Kidney (tissue), 14 donors: ENCODE data around the gene VTI1A. TPM values are rescaled to one million over a fixed set of nuclear protein-coding genes. Genes with fewer than 3 reads are reported as not detected.

Experiments used
- DNase-seq, 5 donors: peaks; one replicate each; pipeline ENCODE4 v3.0.0-alpha.2; 2013 to 2020
- FAIRE-seq: peaks from 2 replicates; lab custom pipeline; 2012; peaks lifted over from hg19 to GRCh38; lab: Jason Lieb, UNC
- H3K27ac ChIP-seq, 2 donors: one replicate each; pipeline ENCODE4 v1.7.0; 2013; ENCODE audit warnings: low read depth in 2 of 2, low read length in 2 of 2, inconsistent platforms in 1 of 2
- H3K27me3 ChIP-seq: one replicate; pipeline ENCODE4 v1.7.1; 2013; ENCODE audit warnings: low read length, inconsistent platforms; ENCODE audit not compliant: control insufficient read depth, insufficient read depth
- H3K36me3 ChIP-seq, 3 donors: one replicate each; pipeline versions ENCODE4 v1.7.0 to v1.7.1; 2013; ENCODE audit warnings: low read length in 3 of 3, control low read depth in 1 of 3, inconsistent platforms in 1 of 3; ENCODE audit not compliant: insufficient read depth in 3 of 3, control insufficient read depth in 2 of 3
- H3K4me1 ChIP-seq, 3 donors: one replicate each; pipeline versions ENCODE4 v1.7.0 to v1.7.1; 2013; ENCODE audit warnings: low read length in 3 of 3, inconsistent platforms in 1 of 3, low read depth in 1 of 3; ENCODE audit not compliant: control insufficient read depth in 2 of 3, insufficient read depth in 2 of 3
- H3K4me3 ChIP-seq, 3 donors: one replicate each; pipeline versions ENCODE4 v1.7.0 to v1.8.1; 2013; ENCODE audit warnings: low read length in 3 of 3, control low read depth in 1 of 3, inconsistent platforms in 1 of 3
- H3K9ac ChIP-seq, 3 donors: one replicate each; pipeline versions ENCODE4 v1.7.0 to v1.7.1; 2013; ENCODE audit warnings: low read length in 3 of 3, control low read depth in 1 of 3, inconsistent platforms in 1 of 3
- H3K9me3 ChIP-seq, 3 donors: one replicate each; pipeline versions ENCODE4 v1.7.0 to v1.7.1; 2013; ENCODE audit warnings: low read length in 3 of 3, control low read depth in 1 of 3, inconsistent platforms in 1 of 3; ENCODE audit not compliant: control insufficient read depth in 2 of 3, insufficient read depth in 1 of 3
- intact Hi-C: fragments of 100-400 bp; cut with DNase I; formaldehyde crosslinking; loops from one replicate; pipeline ENCODE4 v1.11.1; 2022
- polyA plus RNA-seq: library from polyadenylated mRNA; stranded (reverse); fragments of 350-450 nt; fragmentation: Illumina TruSeq; extraction: RNeasy Lipid Tissue Mini Kit (QIAGEN cat#74804); gene quantifications from one replicate; pipeline ENCODE4 v1.2.3, GENCODE V29; 2014; ENCODE audit warnings: low read depth, low replicate concordance; ENCODE audit not compliant: insufficient read depth
- total RNA-seq: library from RNA; stranded (reverse); fragmentation: NEBNext Ultra II Directional; extraction: Animal tissue kit (Norgen Biotek cat#: 25700); gene quantifications from one replicate; pipeline ENCODE4 v1.2.1, GENCODE V29; 2021
- TF ChIP-seq, protein P1 (sequence below): IDR thresholded peaks from 3 replicates; pipeline ENCODE4 v1.5.1; 2012; ENCODE audit warnings: mild to moderate bottlenecking, moderate library complexity, borderline replicate concordance; ENCODE audit not compliant: insufficient read depth; ENCODE audit errors: extremely low read depth
- donor health status: control.
- donor health status: control.
- donor health status: control.
- donor health status: control.
- donor health status: control.
- donor health status: DM: yes; HTN: yes; CAD: no.
- donor health status: Normal renal cell carcinoma (clear cell type).

VTI1A gene
- total and polyA plus RNA-seq, 2 donors from 2014 or later: 9.2 to 41.8 TPM

DNA sequence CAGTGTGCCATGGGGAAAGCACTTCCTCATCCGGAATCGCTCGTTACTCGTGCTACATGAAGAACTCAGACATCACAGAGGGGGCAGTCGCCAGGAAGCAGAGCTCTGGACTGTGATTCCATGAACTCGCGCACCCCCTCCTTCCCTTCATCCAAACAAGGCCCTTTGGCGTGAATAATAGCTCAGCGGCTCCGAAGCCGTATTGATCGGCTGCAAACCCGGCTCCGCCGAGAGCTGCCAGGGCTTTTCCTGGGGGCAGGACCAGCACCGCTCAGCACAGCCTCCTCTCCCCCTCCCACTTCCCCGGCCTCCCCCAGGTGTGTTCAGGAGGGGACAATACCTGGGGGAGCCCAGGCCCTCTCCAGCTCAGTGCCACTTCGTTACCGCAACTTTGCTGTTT, 374.0 kb downstream of the VTI1A start:
- intact Hi-C loops: no loop called here
- H3K4me1 ChIP-seq: no peaks in the 10 kb centered on the region
- peak in 1 of 5 donors; percentile 61 for DNase-seq
- TF ChIP-seq, protein P1, sequence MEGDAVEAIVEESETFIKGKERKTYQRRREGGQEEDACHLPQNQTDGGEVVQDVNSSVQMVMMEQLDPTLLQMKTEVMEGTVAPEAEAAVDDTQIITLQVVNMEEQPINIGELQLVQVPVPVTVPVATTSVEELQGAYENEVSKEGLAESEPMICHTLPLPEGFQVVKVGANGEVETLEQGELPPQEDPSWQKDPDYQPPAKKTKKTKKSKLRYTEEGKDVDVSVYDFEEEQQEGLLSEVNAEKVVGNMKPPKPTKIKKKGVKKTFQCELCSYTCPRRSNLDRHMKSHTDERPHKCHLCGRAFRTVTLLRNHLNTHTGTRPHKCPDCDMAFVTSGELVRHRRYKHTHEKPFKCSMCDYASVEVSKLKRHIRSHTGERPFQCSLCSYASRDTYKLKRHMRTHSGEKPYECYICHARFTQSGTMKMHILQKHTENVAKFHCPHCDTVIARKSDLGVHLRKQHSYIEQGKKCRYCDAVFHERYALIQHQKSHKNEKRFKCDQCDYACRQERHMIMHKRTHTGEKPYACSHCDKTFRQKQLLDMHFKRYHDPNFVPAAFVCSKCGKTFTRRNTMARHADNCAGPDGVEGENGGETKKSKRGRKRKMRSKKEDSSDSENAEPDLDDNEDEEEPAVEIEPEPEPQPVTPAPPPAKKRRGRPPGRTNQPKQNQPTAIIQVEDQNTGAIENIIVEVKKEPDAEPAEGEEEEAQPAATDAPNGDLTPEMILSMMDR: no peak
- H3K27me3 ChIP-seq: no peaks in the 10 kb centered on the region
- FAIRE-seq: no peak
- H3K36me3 ChIP-seq: no peaks in the 10 kb centered on the region
- H3K27ac ChIP-seq: no peak overlapping the region
- no peak overlapping the region for H3K9ac ChIP-seq
- no peak overlapping the region for H3K4me3 ChIP-seq
- no peaks in the 10 kb centered on the region for H3K9me3 ChIP-seq

DNA sequence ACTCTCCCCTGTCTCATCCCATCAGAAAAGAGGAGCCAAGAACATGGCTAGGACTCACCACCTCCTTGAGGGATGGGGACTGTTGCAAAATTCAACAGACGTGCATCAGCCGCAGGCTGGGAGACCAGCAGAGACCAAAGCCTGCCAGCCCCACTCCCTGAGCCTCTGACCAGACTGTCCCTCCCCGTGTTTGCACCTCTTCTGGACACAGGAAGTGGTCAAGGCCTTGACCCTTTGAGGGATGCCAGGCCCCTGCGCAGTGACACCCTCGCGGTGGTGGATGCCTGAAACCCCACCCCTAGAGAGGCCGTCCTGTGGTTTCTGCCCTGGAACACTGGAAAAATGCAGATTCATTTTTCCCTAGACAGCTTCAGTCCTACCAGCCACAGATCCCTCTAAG, 374.6 kb downstream of the VTI1A start:
- Histone ChIP-seq H3K27me3 (no peaks in the 10 kb centered on the region), H3K4me3 (no peak overlapping the region), H3K9me3 (no peaks in the 10 kb centered on the region), H3K36me3 (no peaks in the 10 kb centered on the region), H3K4me1 (no peaks in the 10 kb centered on the region), H3K9ac (no peak overlapping the region), H3K27ac (no peak overlapping the region)
- peak in 1 of 5 donors; percentile 49 for DNase-seq
- FAIRE-seq: no peak
- TF ChIP-seq, protein P1: no peak
- intact Hi-C loops: no loop called here

DNA sequence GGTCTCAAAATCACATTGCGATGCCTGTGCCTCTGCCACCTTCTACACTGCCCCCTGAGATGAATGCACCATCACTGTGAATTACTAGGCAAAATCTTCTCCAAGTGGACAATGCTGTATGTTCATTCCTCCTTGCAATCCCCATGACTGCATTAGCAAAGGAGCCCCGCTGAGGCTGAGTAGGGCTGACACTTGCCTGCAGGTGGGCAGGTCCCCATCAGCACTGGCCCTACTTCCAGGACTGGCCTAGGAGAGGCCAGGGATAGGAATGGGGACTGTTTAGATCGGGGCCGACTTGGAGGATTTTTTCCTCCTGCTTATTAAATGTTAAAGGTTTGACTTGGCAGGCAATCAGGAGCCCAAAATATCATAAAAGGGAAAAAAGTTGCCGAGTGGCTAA, 376.0 kb downstream of the VTI1A start:
- Histone ChIP-seq H3K36me3 (no peaks in the 10 kb centered on the region), H3K27me3 (no peaks in the 10 kb centered on the region), H3K9me3 (no peaks in the 10 kb centered on the region), H3K27ac (no peak overlapping the region), H3K4me3 (no peak overlapping the region), H3K9ac (no peak overlapping the region), H3K4me1 (no peaks in the 10 kb centered on the region)
- TF ChIP-seq, protein P1: no peak
- FAIRE-seq (no peak), DNase-seq (peak in 1 of 5 donors; percentile 12)
- intact Hi-C loops: no loop called here

DNA sequence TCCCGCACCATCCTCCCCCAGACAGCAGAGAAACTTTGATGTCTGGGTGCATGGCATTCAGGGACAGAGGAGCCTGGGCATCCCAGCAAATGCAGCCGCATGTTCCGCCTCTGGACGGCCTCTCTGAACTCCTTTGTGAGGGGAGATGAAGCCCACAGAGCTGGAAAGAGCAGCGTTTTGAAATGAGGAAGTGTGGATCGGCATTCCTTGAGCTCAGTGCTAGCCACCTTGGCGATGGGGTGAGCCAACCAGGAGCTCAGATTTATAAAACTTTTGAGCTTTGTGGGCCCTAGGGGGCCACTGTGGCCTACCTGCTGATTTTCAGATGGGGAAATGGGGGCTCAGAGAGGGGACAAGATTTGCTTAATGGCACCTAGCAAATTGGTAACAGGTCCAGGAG, 376.6 kb downstream of the VTI1A start:
- no peaks in the 10 kb centered on the region for H3K36me3 ChIP-seq
- H3K9ac ChIP-seq: no peak overlapping the region
- no peaks in the 10 kb centered on the region for H3K9me3 ChIP-seq
- TF ChIP-seq, protein P1: no peak
- no peak overlapping the region for H3K27ac ChIP-seq
- DNase-seq: peak in 1 of 5 donors; percentile 27
- intact Hi-C loops: no loop called here
- no peak overlapping the region for H3K4me3 ChIP-seq
- no peaks in the 10 kb centered on the region for H3K4me1 ChIP-seq
- no peak for FAIRE-seq
- no peaks in the 10 kb centered on the region for H3K27me3 ChIP-seq
